Colonic mucosa (tissue), 4 donors: ENCODE measurements around the gene COL6A3. TPM values are rescaled to one million over a fixed set of nuclear protein-coding genes. Genes with fewer than 3 reads are reported as not detected.

Experiments
- DNase-seq: peaks from one replicate; pipeline ENCODE4 v3.0.0-alpha.2; 2020
- H3K27ac ChIP-seq: fragments of 200-600 bp; one replicate; pipeline ENCODE4 v1.8.0; 2021
- H3K27me3 ChIP-seq: fragments of 200-600 bp; one replicate; pipeline ENCODE4 v1.8.0; 2021
- H3K36me3 ChIP-seq: fragments of 200-600 bp; one replicate; pipeline ENCODE4 v1.8.0; 2021
- H3K4me1 ChIP-seq: fragments of 200-600 bp; one replicate; pipeline ENCODE4 v1.8.0; 2021; ENCODE audit warnings: mild to moderate bottlenecking
- H3K4me3 ChIP-seq: fragments of 200-600 bp; one replicate; pipeline ENCODE4 v1.8.0; 2021
- H3K9ac ChIP-seq, 2 donors: one replicate each; pipeline ENCODE4 v1.7.0; 2013; ENCODE audit warnings: control low read depth in 2 of 2, low read depth in 2 of 2, low read length in 2 of 2
- H3K9me3 ChIP-seq: fragments of 200-600 bp; one replicate; pipeline ENCODE4 v1.8.0; 2021
- intact Hi-C: fragments of 100-400 bp; cut with DNase I; formaldehyde crosslinking; loops from one replicate; pipeline ENCODE4 v1.14.1; 2022
- total RNA-seq, 2 donors: library from RNA; stranded (reverse); fragmentation: NEBNext Ultra II Directional in 1 of 2; extraction: Animal tissue kit (Norgen Biotek cat#: 25700) in 1 of 2; gene quantifications; one replicate each; pipeline ENCODE4 v1.2.1, GENCODE V29; 2021
- TF ChIP-seq, protein P1 (sequence below): fragments of 200-600 bp; IDR thresholded peaks from one replicate; pipeline ENCODE4 v1.8.0; 2022; ENCODE audit warnings: antibody characterized with exemption, mild to moderate bottlenecking
- donor health status: healthy.
- donor health status: DM: no; HTN: no; CAD: no.
- donor health status: DM: no; HTN: no; CAD: no.

The COL6A3 gene
- total RNA-seq, 2 donors from 2014 or later, result 28.4 to 80.9 TPM

- TF ChIP-seq, protein P1, sequence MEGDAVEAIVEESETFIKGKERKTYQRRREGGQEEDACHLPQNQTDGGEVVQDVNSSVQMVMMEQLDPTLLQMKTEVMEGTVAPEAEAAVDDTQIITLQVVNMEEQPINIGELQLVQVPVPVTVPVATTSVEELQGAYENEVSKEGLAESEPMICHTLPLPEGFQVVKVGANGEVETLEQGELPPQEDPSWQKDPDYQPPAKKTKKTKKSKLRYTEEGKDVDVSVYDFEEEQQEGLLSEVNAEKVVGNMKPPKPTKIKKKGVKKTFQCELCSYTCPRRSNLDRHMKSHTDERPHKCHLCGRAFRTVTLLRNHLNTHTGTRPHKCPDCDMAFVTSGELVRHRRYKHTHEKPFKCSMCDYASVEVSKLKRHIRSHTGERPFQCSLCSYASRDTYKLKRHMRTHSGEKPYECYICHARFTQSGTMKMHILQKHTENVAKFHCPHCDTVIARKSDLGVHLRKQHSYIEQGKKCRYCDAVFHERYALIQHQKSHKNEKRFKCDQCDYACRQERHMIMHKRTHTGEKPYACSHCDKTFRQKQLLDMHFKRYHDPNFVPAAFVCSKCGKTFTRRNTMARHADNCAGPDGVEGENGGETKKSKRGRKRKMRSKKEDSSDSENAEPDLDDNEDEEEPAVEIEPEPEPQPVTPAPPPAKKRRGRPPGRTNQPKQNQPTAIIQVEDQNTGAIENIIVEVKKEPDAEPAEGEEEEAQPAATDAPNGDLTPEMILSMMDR, result no peak
- Histone ChIP-seq H3K4me3 (no peak overlapping the region), H3K27me3 (no peaks in the 10 kb centered on the region), H3K4me1 (peaks cover 2% of the 10 kb centered on the region), H3K36me3 (no peaks in the 10 kb centered on the region), H3K9ac (no peak overlapping the region), H3K27ac (no peak overlapping the region), H3K9me3 (no peaks in the 10 kb centered on the region)
- intact Hi-C loops, result no loop called here
- DNase-seq, result no peak
These were observed 15.8 kb upstream of the COL6A3 start for GRCh38 chr2:237429753-237430152.

- H3K27me3 ChIP-seq, result no peaks in the 10 kb centered on the region
- no peaks in the 10 kb centered on the region for H3K4me1 ChIP-seq
- TF ChIP-seq, protein P1, result no peak
- H3K4me3 ChIP-seq, result no peak overlapping the region
- DNase-seq, result no peak
- H3K9me3 ChIP-seq, result no peaks in the 10 kb centered on the region
- intact Hi-C loops, result no loop called here
- no peak overlapping the region for H3K9ac ChIP-seq
- H3K36me3 ChIP-seq, result no peaks in the 10 kb centered on the region
- H3K27ac ChIP-seq, result no peak overlapping the region
These were observed 14.0 kb upstream of the COL6A3 start for GRCh38 chr2:237427769-237428506.

DNA sequence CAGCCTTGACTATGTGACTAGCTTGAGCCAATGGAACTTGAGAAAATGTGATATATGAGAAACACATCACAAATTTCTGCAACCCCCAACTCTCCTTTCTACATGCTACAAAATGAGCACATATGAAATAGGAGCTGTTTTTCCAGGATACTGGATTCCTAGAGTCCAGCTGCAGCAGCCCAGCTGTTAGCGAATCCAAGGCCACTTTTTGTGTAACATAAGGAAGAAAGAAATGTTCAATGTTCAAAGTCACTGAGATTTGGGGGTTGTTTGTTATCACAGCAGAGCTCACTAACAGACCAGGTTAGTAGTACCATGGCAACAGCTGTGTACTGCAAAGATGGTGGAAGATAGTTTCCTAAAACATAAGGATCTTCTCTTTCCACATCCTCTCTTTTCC, 12.6 kb upstream of the COL6A3 start:
- Histone ChIP-seq H3K4me3 (no peak overlapping the region), H3K4me1 (no peaks in the 10 kb centered on the region), H3K36me3 (no peaks in the 10 kb centered on the region), H3K9ac (no peak overlapping the region), H3K27ac (no peak overlapping the region), H3K27me3 (no peaks in the 10 kb centered on the region), H3K9me3 (no peaks in the 10 kb centered on the region)
- no peak for DNase-seq
- intact Hi-C loops, result no loop called here
- TF ChIP-seq, protein P1, result no peak

DNA sequence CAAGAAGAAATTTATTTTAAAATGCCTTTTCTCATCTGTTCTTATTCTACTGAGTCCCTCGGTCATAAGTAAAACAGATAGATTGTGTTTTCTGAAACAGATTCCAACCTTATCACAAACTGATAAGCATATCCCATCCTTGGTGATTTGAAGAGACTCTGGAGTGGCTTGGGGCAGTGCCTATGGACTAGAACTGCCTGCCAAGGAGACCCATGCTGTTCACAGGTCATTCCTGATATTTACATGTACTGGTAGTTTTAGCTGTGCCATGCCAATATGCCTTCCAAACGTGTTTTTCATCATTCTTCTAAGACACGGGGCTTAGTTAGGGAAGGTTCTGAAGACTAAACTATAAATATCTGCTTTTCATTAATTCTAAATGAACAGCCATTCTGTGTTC, 11.4 kb upstream of the COL6A3 start:
- TF ChIP-seq, protein P1, result no peak
- Histone ChIP-seq H3K4me3 (no peak overlapping the region), H3K9me3 (no peaks in the 10 kb centered on the region), H3K4me1 (no peaks in the 10 kb centered on the region), H3K36me3 (no peaks in the 10 kb centered on the region), H3K27me3 (no peaks in the 10 kb centered on the region), H3K9ac (no peak overlapping the region), H3K27ac (no peak overlapping the region)
- no peak for DNase-seq
- intact Hi-C loops, result no loop called here

DNA sequence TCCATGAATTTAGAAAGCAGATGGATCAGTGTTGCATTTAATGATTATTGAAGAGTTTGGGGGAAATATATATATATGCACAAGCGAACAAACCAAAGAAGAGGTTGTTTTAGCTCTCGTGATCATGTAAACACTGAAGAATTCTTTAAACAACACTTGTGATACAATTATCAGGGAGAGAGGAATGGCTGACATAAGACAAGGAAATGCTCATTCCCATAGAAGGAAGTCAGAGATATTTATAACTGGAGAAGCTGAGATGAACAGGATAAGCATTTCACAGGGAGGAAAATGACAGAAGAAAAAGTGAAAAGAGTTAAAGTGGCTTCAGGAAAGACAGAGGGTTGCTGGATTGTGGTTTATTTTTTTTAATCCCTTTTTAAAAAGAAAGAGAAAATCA, 10.6 kb upstream of the COL6A3 start:
- no peaks in the 10 kb centered on the region for H3K4me1 ChIP-seq
- H3K27me3 ChIP-seq, result no peaks in the 10 kb centered on the region
- intact Hi-C loops, result loop anchor here (5.0 kb wide), 1 partner anchor 48 kb away; no protein-coding TSS in a partner anchor
- DNase-seq, result no peak
- H3K9me3 ChIP-seq, result no peaks in the 10 kb centered on the region
- no peak overlapping the region for H3K4me3 ChIP-seq
- TF ChIP-seq, protein P1, result no peak
- no peaks in the 10 kb centered on the region for H3K36me3 ChIP-seq
- H3K9ac ChIP-seq, result no peak overlapping the region
- no peak overlapping the region for H3K27ac ChIP-seq
